D721Med (cell line): ENCODE results near the gene LSP1.
"Not testable (repeated sequence)": the region's sequence is repeated elsewhere in the genome, so short reads cannot be mapped to it uniquely, and the experiment has no call there.

ENCODE experiments used
- DNase-seq: peaks from one replicate; pipeline ENCODE4 v3.0.0; 2011; ENCODE audit warnings: low spot score; ENCODE audit not compliant: insufficient read length
- FAIRE-seq: peaks from 2 replicates; lab custom pipeline; 2011; peaks lifted over from hg19 to GRCh38; lab: Jason Lieb, UNC
- CTCF ChIP-seq: IDR thresholded peaks from 2 replicates; pipeline ENCODE4 v1.5.1; 2012; ENCODE audit warnings: mild to moderate bottlenecking, control low read depth; ENCODE audit not compliant: insufficient read depth; ENCODE audit errors: missing control alignments

Gene LSP1

GRCh38 chr11:1852877-1853276 lies at the start of gene LSP1:
LSP1 (plus strand) TSS chr11:1853084; CDS start chr11:1853145, 61 bp downstream.
- DNase-seq (no peak), FAIRE-seq (no peak)
- no peak for TF ChIP-seq CTCF

GRCh38 chr11:1803246-1803645 lies 49.6 kb upstream of the LSP1 start:
- DNase-seq (no peak), FAIRE-seq (no peak)
- TF ChIP-seq CTCF, result no peak

GRCh38 chr11:1803835-1804519 lies 48.9 kb upstream of the LSP1 start:
- FAIRE-seq, DNase-seq: not testable (repeated sequence)

GRCh38 chr11:1805525-1805924 lies 47.4 kb upstream of the LSP1 start:
- TF ChIP-seq CTCF, result no peak
- FAIRE-seq (no peak), DNase-seq (no peak)

- no peak for DNase-seq
Measured at GRCh38 chr11:1807264-1807995, 45.5 kb upstream of the LSP1 start.

GRCh38 chr11:1810761-1811160 lies 42.1 kb upstream of the LSP1 start:
- FAIRE-seq, result no peak
- TF ChIP-seq CTCF, result no peak
- DNase-seq, result no peak

More at GRCh38 chr11:1807264-1807995, 45.5 kb upstream of the LSP1 start:
- no peak for FAIRE-seq
- TF ChIP-seq CTCF, result peak; percentile 4

- FAIRE-seq (no peak), DNase-seq (no peak)
- TF ChIP-seq CTCF, result no peak
Measured at GRCh38 chr11:1812274-1812673, 40.6 kb upstream of the LSP1 start.
